ENCODE measurements around the gene CADPS2. TPM values are rescaled to one million over a fixed set of nuclear protein-coding genes. Genes with fewer than 3 reads are reported as not detected.

The CADPS2 gene
- total RNA-seq, 2 donors from 2014 or later = 4.3 to 11.7 TPM

DNA sequence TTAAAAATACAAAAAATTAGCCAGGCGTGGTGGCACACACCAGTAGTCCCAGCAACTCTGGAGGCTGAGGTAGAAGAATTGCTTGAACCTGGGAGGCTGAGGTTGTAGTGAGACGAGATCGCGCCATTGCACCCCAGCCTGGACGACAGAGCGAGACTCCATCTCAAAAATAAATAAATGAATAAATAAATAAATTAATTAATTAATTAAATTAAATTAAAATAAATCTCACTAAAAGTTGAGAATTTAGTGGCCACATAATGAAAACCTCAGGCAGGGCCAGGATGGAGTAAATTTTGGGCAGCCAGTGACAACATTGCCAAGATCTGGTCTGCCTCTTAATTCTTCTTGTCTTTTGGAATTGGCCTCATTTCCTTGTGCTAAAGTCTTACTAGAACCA is 394.3 kb downstream of the CADPS2 start:
- H3K4me3 Mint-ChIP-seq = no peak overlapping the region
- WGBS, 2 experiments (ENCODE audit: insufficient coverage in 1 of 2, insufficient read length in 1 of 2) = 98% methylated on average over 2 of the region's 6 CpGs; no CpG with 5 or more reads in 1 of the 2 experiments
- H3K36me3 ChIP-seq (ENCODE audit: control insufficient read depth, insufficient read depth, low read length) = no peaks in the 10 kb centered on the region
- no peaks in the 10 kb centered on the region for H3K27me3 ChIP-seq (ENCODE audit: control insufficient read depth, insufficient read depth, low read length, poor library complexity, severe bottlenecking)
- H3K9me3 Mint-ChIP-seq = no peaks in the 10 kb centered on the region
- no peak overlapping the region for H3K27ac ChIP-seq (ENCODE audit: low read depth, low read length)
- DNase-seq = no peak
- no peak overlapping the region for H3K9ac ChIP-seq (ENCODE audit: extremely low read depth, low read length, poor library complexity, severe bottlenecking)
- no peaks in the 10 kb centered on the region for H3K36me3 Mint-ChIP-seq (ENCODE audit: low read depth)
- no peak overlapping the region for H3K27ac Mint-ChIP-seq
- H3K4me1 Mint-ChIP-seq = no peaks in the 10 kb centered on the region
- H3K9me3 ChIP-seq (ENCODE audit: control insufficient read depth, low read length) = no peaks in the 10 kb centered on the region
- H3K4me1 ChIP-seq (ENCODE audit: control insufficient read depth, insufficient read depth, low read length) = no peaks in the 10 kb centered on the region
- H3K27me3 Mint-ChIP-seq (ENCODE audit: insufficient read depth) = no peaks in the 10 kb centered on the region
- no peak for TF ChIP-seq CTCF (conservative IDR thresholded peaks at IDR 0.05)
- no peak overlapping the region for H3K4me3 ChIP-seq (ENCODE audit: low read length)

- no peaks in the 10 kb centered on the region for H3K4me1 Mint-ChIP-seq
- WGBS, 2 experiments (ENCODE audit: insufficient coverage in 1 of 2, insufficient read length in 1 of 2) = 83 to 91% methylated on average over 3 of the region's 3 CpGs
- no peak overlapping the region for H3K27ac ChIP-seq (ENCODE audit: low read depth, low read length)
- no peak overlapping the region for H3K4me3 Mint-ChIP-seq
- no peaks in the 10 kb centered on the region for H3K27me3 Mint-ChIP-seq (ENCODE audit: insufficient read depth)
- H3K9me3 ChIP-seq (ENCODE audit: control insufficient read depth, low read length) = no peaks in the 10 kb centered on the region
- H3K4me1 ChIP-seq (ENCODE audit: control insufficient read depth, insufficient read depth, low read length) = no peaks in the 10 kb centered on the region
- no peak for DNase-seq
- no peak overlapping the region for H3K27ac Mint-ChIP-seq
- TF ChIP-seq CTCF (conservative IDR thresholded peaks at IDR 0.05) = no peak
- no peak overlapping the region for H3K4me3 ChIP-seq (ENCODE audit: low read length)
- H3K9me3 Mint-ChIP-seq = no peaks in the 10 kb centered on the region
- no peaks in the 10 kb centered on the region for H3K36me3 Mint-ChIP-seq (ENCODE audit: low read depth)
- H3K36me3 ChIP-seq (ENCODE audit: control insufficient read depth, insufficient read depth, low read length) = no peaks in the 10 kb centered on the region
- H3K9ac ChIP-seq (ENCODE audit: extremely low read depth, low read length, poor library complexity, severe bottlenecking) = no peak overlapping the region
- H3K27me3 ChIP-seq (ENCODE audit: control insufficient read depth, insufficient read depth, low read length, poor library complexity, severe bottlenecking) = no peaks in the 10 kb centered on the region
Observed at GRCh38 chr7:122488241-122488640, 398.0 kb downstream of the CADPS2 start.

GRCh38 chr7:122487131-122487530 is 399.1 kb downstream of the CADPS2 start:
- Histone ChIP-seq H3K36me3 (ENCODE audit: control insufficient read depth, insufficient read depth, low read length) (no peaks in the 10 kb centered on the region), H3K27ac (ENCODE audit: low read depth, low read length) (no peak overlapping the region), H3K9me3 (ENCODE audit: control insufficient read depth, low read length) (no peaks in the 10 kb centered on the region), H3K4me3 (ENCODE audit: low read length) (no peak overlapping the region), H3K4me1 (ENCODE audit: control insufficient read depth, insufficient read depth, low read length) (no peaks in the 10 kb centered on the region), H3K27me3 (ENCODE audit: control insufficient read depth, insufficient read depth, low read length, poor library complexity, severe bottlenecking) (no peaks in the 10 kb centered on the region), H3K9ac (ENCODE audit: extremely low read depth, low read length, poor library complexity, severe bottlenecking) (no peak overlapping the region)
- 93% methylated on average over 2 to 5 of the region's 5 CpGs for WGBS, 2 experiments (ENCODE audit: insufficient coverage in 1 of 2, insufficient read length in 1 of 2)
- H3K27me3 Mint-ChIP-seq (ENCODE audit: insufficient read depth) = no peaks in the 10 kb centered on the region
- DNase-seq = no peak
- H3K9me3 Mint-ChIP-seq = no peaks in the 10 kb centered on the region
- no peak for TF ChIP-seq CTCF (conservative IDR thresholded peaks at IDR 0.05)
- H3K4me3 Mint-ChIP-seq = no peak overlapping the region
- H3K4me1 Mint-ChIP-seq = no peaks in the 10 kb centered on the region
- H3K27ac Mint-ChIP-seq = no peak overlapping the region
- H3K36me3 Mint-ChIP-seq (ENCODE audit: low read depth) = no peaks in the 10 kb centered on the region
